ENCODE measurements around the gene DMD. TPM values are rescaled to one million over a fixed set of nuclear protein-coding genes. Genes with fewer than 3 reads are reported as not detected.

Gene DMD
- total and polyA plus RNA-seq, 2 of the 13 experiments (the other 11 are each of a cell fraction or from before 2014, with no cell fraction given), result 17.6 to 25.9 TPM

- TF ChIP-seq, protein P1, sequence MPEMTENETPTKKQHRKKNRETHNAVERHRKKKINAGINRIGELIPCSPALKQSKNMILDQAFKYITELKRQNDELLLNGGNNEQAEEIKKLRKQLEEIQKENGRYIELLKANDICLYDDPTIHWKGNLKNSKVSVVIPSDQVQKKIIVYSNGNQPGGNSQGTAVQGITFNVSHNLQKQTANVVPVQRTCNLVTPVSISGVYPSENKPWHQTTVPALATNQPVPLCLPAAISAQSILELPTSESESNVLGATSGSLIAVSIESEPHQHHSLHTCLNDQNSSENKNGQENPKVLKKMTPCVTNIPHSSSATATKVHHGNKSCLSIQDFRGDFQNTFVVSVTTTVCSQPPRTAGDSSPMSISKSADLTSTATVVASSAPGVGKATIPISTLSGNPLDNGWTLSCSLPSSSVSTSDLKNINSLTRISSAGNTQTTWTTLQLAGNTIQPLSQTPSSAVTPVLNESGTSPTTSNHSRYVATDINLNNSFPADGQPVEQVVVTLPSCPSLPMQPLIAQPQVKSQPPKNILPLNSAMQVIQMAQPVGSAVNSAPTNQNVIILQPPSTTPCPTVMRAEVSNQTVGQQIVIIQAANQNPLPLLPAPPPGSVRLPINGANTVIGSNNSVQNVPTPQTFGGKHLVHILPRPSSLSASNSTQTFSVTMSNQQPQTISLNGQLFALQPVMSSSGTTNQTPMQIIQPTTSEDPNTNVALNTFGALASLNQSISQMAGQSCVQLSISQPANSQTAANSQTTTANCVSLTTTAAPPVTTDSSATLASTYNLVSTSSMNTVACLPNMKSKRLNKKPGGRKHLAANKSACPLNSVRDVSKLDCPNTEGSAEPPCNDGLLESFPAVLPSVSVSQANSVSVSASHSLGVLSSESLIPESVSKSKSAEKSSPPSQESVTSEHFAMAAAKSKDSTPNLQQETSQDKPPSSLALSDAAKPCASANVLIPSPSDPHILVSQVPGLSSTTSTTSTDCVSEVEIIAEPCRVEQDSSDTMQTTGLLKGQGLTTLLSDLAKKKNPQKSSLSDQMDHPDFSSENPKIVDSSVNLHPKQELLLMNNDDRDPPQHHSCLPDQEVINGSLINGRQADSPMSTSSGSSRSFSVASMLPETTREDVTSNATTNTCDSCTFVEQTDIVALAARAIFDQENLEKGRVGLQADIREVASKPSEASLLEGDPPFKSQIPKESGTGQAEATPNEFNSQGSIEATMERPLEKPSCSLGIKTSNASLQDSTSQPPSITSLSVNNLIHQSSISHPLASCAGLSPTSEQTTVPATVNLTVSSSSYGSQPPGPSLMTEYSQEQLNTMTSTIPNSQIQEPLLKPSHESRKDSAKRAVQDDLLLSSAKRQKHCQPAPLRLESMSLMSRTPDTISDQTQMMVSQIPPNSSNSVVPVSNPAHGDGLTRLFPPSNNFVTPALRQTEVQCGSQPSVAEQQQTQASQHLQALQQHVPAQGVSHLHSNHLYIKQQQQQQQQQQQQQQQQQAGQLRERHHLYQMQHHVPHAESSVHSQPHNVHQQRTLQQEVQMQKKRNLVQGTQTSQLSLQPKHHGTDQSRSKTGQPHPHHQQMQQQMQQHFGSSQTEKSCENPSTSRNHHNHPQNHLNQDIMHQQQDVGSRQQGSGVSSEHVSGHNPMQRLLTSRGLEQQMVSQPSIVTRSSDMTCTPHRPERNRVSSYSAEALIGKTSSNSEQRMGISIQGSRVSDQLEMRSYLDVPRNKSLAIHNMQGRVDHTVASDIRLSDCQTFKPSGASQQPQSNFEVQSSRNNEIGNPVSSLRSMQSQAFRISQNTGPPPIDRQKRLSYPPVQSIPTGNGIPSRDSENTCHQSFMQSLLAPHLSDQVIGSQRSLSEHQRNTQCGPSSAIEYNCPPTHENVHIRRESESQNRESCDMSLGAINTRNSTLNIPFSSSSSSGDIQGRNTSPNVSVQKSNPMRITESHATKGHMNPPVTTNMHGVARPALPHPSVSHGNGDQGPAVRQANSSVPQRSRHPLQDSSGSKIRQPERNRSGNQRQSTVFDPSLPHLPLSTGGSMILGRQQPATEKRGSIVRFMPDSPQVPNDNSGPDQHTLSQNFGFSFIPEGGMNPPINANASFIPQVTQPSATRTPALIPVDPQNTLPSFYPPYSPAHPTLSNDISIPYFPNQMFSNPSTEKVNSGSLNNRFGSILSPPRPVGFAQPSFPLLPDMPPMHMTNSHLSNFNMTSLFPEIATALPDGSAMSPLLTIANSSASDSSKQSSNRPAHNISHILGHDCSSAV (CRISPR knock-in tag; IDR thresholded peaks at IDR 0.05; ENCODE audit: borderline replicate concordance), result no peak
- TF ChIP-seq, protein P2, sequence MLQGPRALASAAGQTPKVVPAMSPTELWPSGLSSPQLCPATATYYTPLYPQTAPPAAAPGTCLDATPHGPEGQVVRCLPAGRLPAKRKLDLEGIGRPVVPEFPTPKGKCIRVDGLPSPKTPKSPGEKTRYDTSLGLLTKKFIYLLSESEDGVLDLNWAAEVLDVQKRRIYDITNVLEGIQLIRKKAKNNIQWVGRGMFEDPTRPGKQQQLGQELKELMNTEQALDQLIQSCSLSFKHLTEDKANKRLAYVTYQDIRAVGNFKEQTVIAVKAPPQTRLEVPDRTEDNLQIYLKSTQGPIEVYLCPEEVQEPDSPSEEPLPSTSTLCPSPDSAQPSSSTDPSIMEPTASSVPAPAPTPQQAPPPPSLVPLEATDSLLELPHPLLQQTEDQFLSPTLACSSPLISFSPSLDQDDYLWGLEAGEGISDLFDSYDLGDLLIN (CRISPR knock-in tag; IDR thresholded peaks at IDR 0.05; ENCODE audit: borderline replicate concordance), result no peak
- no peak for TF ChIP-seq ZNF839 (CRISPR knock-in tag; IDR thresholded peaks at IDR 0.05; ENCODE audit: borderline replicate concordance)
Measured at GRCh38 chrX:31711166-31711565, 1500.2 kb downstream of the DMD start (continued).

All from HepG2 (cell line).